ENCODE results near the gene TMEM221.
A peak's percentile ranks its signal among the peaks of the same experiment; 100 is the strongest.

TMEM221 gene

GRCh38 chr19:17435218-17435617 is 13.2 kb downstream of the TMEM221 start:
- peaks cover 0 to 9% (median 8%) of the 10 kb centered on the region in 3 donors for H3K36me3 ChIP-seq
- H3K27ac ChIP-seq: no peak overlapping the region
- H3K27me3 ChIP-seq: no peaks in the 10 kb centered on the region
- TF ChIP-seq, protein P1, sequence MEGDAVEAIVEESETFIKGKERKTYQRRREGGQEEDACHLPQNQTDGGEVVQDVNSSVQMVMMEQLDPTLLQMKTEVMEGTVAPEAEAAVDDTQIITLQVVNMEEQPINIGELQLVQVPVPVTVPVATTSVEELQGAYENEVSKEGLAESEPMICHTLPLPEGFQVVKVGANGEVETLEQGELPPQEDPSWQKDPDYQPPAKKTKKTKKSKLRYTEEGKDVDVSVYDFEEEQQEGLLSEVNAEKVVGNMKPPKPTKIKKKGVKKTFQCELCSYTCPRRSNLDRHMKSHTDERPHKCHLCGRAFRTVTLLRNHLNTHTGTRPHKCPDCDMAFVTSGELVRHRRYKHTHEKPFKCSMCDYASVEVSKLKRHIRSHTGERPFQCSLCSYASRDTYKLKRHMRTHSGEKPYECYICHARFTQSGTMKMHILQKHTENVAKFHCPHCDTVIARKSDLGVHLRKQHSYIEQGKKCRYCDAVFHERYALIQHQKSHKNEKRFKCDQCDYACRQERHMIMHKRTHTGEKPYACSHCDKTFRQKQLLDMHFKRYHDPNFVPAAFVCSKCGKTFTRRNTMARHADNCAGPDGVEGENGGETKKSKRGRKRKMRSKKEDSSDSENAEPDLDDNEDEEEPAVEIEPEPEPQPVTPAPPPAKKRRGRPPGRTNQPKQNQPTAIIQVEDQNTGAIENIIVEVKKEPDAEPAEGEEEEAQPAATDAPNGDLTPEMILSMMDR (IDR thresholded peaks at IDR 0.05): no peak
- no peak for DNase-seq
- intact Hi-C loops (cut with DNase I; ENCODE audit: low total_unique reads): no loop called here
- no peaks in the 10 kb centered on the region for H3K4me1 ChIP-seq
- no peak overlapping the region for H3K4me3 ChIP-seq
- H3K9me3 ChIP-seq: no peaks in the 10 kb centered on the region

DNA sequence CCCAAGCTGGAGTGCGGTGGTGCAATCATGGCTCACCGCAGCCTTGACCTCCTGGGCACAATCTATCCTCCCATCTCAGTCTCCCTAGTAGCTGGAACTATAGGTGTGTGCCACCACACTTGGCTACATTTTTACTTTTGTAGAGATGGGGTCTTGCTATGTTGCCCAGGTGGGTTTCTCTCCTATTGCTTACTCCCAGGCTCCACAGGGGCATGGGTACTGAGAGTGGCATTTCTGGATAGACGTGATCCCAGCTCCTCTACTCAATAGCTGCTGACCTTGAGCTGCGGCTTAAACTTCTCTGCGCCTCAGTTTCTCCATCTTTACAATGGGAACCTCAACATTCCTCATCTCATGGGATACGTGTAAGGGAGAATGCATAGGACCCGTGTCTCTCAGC is 17.1 kb downstream of the TMEM221 start:
- Histone ChIP-seq H3K4me1 (no peaks in the 10 kb centered on the region), H3K9me3 (no peaks in the 10 kb centered on the region), H3K27me3 (no peaks in the 10 kb centered on the region), H3K36me3 (peaks cover 0 to 8% (median 6%) of the 10 kb centered on the region in 3 donors), H3K4me3 (no peak overlapping the region), H3K27ac (no peak overlapping the region)
- no peak for DNase-seq
- TF ChIP-seq, protein P1 (IDR thresholded peaks at IDR 0.05): no peak
- intact Hi-C loops (cut with DNase I; ENCODE audit: low total_unique reads): no loop called here

GRCh38 chr19:17429641-17430113 is 18.8 kb downstream of the TMEM221 start:
- no peak overlapping the region for H3K27ac ChIP-seq
- TF ChIP-seq, protein P1 (IDR thresholded peaks at IDR 0.05): no peak
- intact Hi-C loops (cut with DNase I; ENCODE audit: low total_unique reads): no loop called here

DNA sequence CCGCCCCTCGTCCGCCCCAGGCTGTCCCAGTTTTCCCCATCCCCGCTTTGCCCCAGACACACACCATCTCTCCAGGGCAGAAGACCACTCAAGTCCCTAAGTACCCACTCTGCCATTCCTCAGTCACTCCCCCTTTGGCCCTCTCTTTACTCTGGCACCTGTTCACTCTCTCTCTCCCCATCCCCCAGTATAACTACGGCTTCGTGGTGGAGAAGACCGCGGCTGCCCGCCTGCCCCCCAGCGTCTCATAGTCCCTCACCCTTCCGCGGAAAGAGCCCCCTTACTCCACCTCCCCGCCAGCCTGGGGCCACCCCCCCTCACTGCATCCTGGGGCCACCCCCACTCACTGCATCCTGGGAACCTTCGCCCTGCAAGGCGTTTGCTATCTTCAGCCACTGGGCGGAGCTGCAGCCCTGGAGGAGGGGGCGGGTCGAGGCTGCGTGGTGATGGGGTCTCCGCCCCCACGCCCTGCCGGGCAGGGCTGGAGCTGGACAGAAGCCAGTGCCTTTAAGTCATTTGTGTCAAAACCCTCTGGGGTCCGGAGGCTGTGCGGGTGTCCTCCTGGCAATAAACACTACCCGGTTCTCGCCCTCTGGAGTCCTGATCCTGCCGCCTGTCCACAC is 23.6 kb downstream of the TMEM221 start:
- Histone ChIP-seq H3K9me3 (no peaks in the 10 kb centered on the region), H3K4me1 (peaks cover 0 to 12% (median 8%) of the 10 kb centered on the region in 4 donors), H3K27ac (no peak overlapping the region), H3K36me3 (peaks cover 0 to 9% (median 0%) of the 10 kb centered on the region in 3 donors), H3K27me3 (no peaks in the 10 kb centered on the region), H3K4me3 (no peak overlapping the region)
- no peak for DNase-seq
- intact Hi-C loops (cut with DNase I; ENCODE audit: low total_unique reads): loop anchor here (5.0 kb wide), 1 partner anchor 42 kb away; no protein-coding TSS in a partner anchor
- TF ChIP-seq, protein P1 (IDR thresholded peaks at IDR 0.05): peak in 1 of 2 experiments; percentile 9

More at GRCh38 chr19:17429641-17430113, 18.8 kb downstream of the TMEM221 start:
- Histone ChIP-seq H3K27me3 (no peaks in the 10 kb centered on the region), H3K9me3 (no peaks in the 10 kb centered on the region), H3K36me3 (no peaks in the 10 kb centered on the region), H3K4me3 (no peak overlapping the region), H3K4me1 (peaks cover 0 to 4% (median 2%) of the 10 kb centered on the region in 4 donors)
- no peak for DNase-seq

DNA sequence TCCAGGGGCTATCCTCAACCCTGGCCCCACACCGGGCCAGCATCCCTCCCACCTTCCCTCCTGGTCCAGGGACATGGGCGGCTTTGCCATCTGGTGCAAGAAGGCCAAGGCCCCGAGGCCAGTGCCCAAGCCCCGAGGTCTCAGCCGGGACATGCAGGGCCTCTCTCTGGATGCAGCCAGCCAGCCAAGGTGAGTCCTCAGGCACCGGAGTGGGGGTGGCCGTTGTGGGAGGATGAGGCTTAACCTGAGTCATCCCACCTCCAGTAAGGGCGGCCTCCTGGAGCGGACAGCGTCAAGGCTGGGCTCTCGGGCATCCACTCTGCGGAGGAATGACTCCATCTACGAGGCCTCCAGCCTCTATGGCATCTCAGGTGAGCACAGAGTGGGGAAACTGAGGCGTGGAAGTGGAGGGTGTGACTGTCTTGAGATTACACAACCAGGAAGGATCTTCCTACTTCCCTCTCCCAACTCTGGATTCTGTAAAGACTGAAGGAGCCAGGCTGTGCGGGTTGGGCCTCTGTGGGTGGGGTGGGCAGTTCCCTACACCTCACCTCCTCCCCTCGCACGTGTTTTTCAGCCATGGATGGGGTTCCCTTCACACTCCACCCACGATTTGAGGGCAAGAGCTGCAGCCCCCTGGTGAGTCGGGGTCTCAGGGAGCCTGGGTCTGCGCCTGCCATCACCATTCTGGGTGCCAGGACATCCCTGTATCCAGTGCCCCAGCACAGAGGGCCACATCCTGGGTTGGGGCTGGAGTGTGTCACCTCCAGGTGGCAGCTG is 24.8 kb downstream of the TMEM221 start:
- TF ChIP-seq, protein P1 (IDR thresholded peaks at IDR 0.05): no peak
- Histone ChIP-seq H3K4me3 (no peak overlapping the region), H3K4me1 (peaks cover 0 to 19% (median 8%) of the 10 kb centered on the region in 4 donors), H3K27me3 (no peaks in the 10 kb centered on the region), H3K9me3 (no peaks in the 10 kb centered on the region), H3K27ac (no peak overlapping the region), H3K36me3 (peaks cover 0 to 9% (median 0%) of the 10 kb centered on the region in 3 donors)
- intact Hi-C loops (cut with DNase I; ENCODE audit: low total_unique reads): loop anchor here (5.0 kb wide), 1 partner anchor 44 kb away; no protein-coding TSS in a partner anchor
- no peak for DNase-seq

Measured in tibial artery (tissue), 4 donors.